Measurements from ENCODE around the gene UBE2G2. TPM values are rescaled to one million over a fixed set of nuclear protein-coding genes. Genes with fewer than 3 reads are reported as not detected.
A peak's percentile ranks its signal among the peaks of the same experiment; 100 is the strongest.

The UBE2G2 gene
- polyA plus RNA-seq, 1 donor (not counting 4 experiments of a cell fraction or from before 2014, with no cell fraction given): 106 TPM

DNA sequence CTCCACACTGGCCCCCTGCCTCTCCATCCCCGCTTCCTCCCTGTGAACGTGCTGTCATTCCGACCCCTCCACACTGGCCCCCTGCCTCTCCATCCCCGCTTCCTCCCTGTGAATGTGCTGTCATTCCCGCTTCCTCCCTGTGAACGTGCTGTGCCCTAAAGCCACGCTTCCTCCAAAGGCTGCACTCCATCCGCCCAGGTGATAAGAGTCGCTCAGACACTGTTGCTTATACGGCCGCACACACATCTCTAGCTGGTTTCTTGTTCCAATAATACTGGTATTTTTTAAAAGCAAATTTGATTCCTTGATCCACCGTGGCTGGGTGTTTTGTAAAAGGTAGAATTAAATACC, 51.0 kb downstream of the UBE2G2 start:
- peaks cover 13% of the 10 kb centered on the region for H3K79me2 ChIP-seq (ENCODE audit: control insufficient read depth, insufficient read depth, low read length)
- TF ChIP-seq EZH2 (IDR thresholded peaks at IDR 0.05; ENCODE audit: low read length): no peak
- TF ChIP-seq, protein P1, sequence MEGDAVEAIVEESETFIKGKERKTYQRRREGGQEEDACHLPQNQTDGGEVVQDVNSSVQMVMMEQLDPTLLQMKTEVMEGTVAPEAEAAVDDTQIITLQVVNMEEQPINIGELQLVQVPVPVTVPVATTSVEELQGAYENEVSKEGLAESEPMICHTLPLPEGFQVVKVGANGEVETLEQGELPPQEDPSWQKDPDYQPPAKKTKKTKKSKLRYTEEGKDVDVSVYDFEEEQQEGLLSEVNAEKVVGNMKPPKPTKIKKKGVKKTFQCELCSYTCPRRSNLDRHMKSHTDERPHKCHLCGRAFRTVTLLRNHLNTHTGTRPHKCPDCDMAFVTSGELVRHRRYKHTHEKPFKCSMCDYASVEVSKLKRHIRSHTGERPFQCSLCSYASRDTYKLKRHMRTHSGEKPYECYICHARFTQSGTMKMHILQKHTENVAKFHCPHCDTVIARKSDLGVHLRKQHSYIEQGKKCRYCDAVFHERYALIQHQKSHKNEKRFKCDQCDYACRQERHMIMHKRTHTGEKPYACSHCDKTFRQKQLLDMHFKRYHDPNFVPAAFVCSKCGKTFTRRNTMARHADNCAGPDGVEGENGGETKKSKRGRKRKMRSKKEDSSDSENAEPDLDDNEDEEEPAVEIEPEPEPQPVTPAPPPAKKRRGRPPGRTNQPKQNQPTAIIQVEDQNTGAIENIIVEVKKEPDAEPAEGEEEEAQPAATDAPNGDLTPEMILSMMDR (optimal IDR thresholded peaks at IDR 0.05 in 1 of 3, IDR thresholded peaks at IDR 0.05 in 1 of 3, conservative IDR thresholded peaks at IDR 0.05 in 1 of 3; ENCODE audit: extremely low read depth in 1 of 3, insufficient read depth in 2 of 3, low read length in 3 of 3): no peak
- DNase-seq (ENCODE audit: low read depth, low spot score): no peak
- no peaks in the 10 kb centered on the region for H4K20me1 ChIP-seq (ENCODE audit: control insufficient read depth, extremely low read depth, insufficient read depth, low read length)
- H3K9me3 ChIP-seq (ENCODE audit: control insufficient read depth, low read depth, low read length): no peaks in the 10 kb centered on the region
- H3K4me1 ChIP-seq (ENCODE audit: control insufficient read depth, extremely low read depth, insufficient read depth, low read length): peaks cover 53% of the 10 kb centered on the region
- peak; percentile 69 for FAIRE-seq
- H3K4me3 ChIP-seq (ENCODE audit: control insufficient read depth in 2 of 3, extremely low read depth in 1 of 3, insufficient read depth in 2 of 3, low read depth in 1 of 3, low read length in 3 of 3): peak overlapping the region in 2 of 3 experiments; percentile 47 to 51
- peak overlapping the region; percentile 8 for H2AFZ ChIP-seq (ENCODE audit: control insufficient read depth, low read length)
- H3K27me3 ChIP-seq (ENCODE audit: control insufficient read depth, extremely low read depth, insufficient read depth, low read length): no peaks in the 10 kb centered on the region
- H3K9me1 ChIP-seq (ENCODE audit: control insufficient read depth, extremely low read depth, insufficient read depth, low read length): no peaks in the 10 kb centered on the region
- peak overlapping the region; percentile 89 for H3K4me2 ChIP-seq (ENCODE audit: control insufficient read depth, extremely low read depth, insufficient read depth, low read depth, low read length)
- H3K9ac ChIP-seq (ENCODE audit: control insufficient read depth, extremely low read depth, insufficient read depth, low read length): peak overlapping the region; percentile 63
- peak overlapping the region; percentile 33 for H3K27ac ChIP-seq (ENCODE audit: control insufficient read depth, insufficient read depth, low read length)
- dilution Hi-C loops (cut with MboI; ENCODE audit: extremely low pct_ligation_motif_present, low sequenced_read_pairs): no loop called here
- no peaks in the 10 kb centered on the region for H3K36me3 ChIP-seq (ENCODE audit: control insufficient read depth in 2 of 2, extremely low read depth in 1 of 2, insufficient read depth in 2 of 2, low read length in 2 of 2)

DNA sequence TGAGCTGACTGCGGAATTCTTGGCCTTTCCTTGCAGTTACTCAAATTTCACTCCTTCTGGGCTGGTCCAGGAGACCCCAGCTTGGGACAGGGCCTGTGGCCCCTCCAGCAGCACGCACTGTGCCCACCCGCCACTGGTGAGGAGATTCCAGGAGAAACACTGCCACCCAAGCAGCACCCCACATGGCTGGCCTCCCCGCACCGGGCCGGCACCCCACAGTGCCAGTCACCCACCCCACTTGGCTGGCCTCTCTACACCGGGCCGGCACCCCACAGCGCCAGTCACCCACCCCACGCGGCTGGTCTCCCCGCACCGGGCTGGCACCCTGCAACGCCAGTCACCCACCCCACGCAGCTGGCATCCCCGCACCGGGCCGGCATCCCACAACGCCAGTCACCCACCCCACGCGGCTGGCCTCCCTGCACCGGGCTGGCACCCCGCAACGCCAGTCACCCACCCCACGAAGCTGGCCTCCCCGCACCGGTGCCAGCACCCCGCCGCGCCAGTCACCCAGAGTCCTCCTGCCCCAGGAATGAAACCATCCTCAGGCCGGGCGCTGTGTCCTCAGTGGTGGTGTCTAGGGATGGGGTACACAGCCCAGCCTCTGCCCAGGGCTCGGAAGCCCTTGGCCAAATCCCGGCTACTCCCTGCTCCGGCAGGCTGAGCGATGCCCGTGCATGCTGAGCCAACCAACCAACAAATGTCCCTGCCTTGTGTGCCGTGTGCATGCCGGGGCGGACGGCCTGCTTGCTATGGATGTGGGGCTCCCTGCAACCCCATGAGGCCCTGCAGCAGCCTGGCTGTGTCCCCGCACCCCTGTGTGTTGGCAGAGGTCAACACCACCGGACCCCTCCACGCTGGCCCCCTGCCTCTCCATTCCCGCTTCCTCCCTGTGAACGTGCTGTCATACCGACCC, 51.6 kb downstream of the UBE2G2 start:
- peak overlapping the region; percentile 33 to 56 (median 51) for H3K4me3 ChIP-seq (ENCODE audit: control insufficient read depth in 2 of 3, extremely low read depth in 1 of 3, insufficient read depth in 2 of 3, low read depth in 1 of 3, low read length in 3 of 3)
- TF ChIP-seq EZH2 (IDR thresholded peaks at IDR 0.05; ENCODE audit: low read length): no peak
- TF ChIP-seq, protein P1 (optimal IDR thresholded peaks at IDR 0.05 in 1 of 3, IDR thresholded peaks at IDR 0.05 in 1 of 3, conservative IDR thresholded peaks at IDR 0.05 in 1 of 3; ENCODE audit: extremely low read depth in 1 of 3, insufficient read depth in 2 of 3, low read length in 3 of 3): no peak
- H3K27me3 ChIP-seq (ENCODE audit: control insufficient read depth, extremely low read depth, insufficient read depth, low read length): no peaks in the 10 kb centered on the region
- H3K9ac ChIP-seq (ENCODE audit: control insufficient read depth, extremely low read depth, insufficient read depth, low read length): peak overlapping the region; percentile 63
- no peaks in the 10 kb centered on the region for H4K20me1 ChIP-seq (ENCODE audit: control insufficient read depth, extremely low read depth, insufficient read depth, low read length)
- H3K79me2 ChIP-seq (ENCODE audit: control insufficient read depth, insufficient read depth, low read length): peaks cover 13% of the 10 kb centered on the region
- H3K36me3 ChIP-seq (ENCODE audit: control insufficient read depth in 2 of 2, extremely low read depth in 1 of 2, insufficient read depth in 2 of 2, low read length in 2 of 2): no peaks in the 10 kb centered on the region
- H3K4me1 ChIP-seq (ENCODE audit: control insufficient read depth, extremely low read depth, insufficient read depth, low read length): peaks cover 53% of the 10 kb centered on the region
- peak overlapping the region; percentile 58 for H3K27ac ChIP-seq (ENCODE audit: control insufficient read depth, insufficient read depth, low read length)
- DNase-seq (ENCODE audit: low read depth, low spot score) (no peak), FAIRE-seq (no peak)
- dilution Hi-C loops (cut with MboI; ENCODE audit: extremely low pct_ligation_motif_present, low sequenced_read_pairs): loop anchor here (25.0 kb wide), 1 partner anchor 263 kb away; no protein-coding TSS in a partner anchor
- no peaks in the 10 kb centered on the region for H3K9me1 ChIP-seq (ENCODE audit: control insufficient read depth, extremely low read depth, insufficient read depth, low read length)
- H2AFZ ChIP-seq (ENCODE audit: control insufficient read depth, low read length): peak overlapping the region; percentile 8
- H3K4me2 ChIP-seq (ENCODE audit: control insufficient read depth, extremely low read depth, insufficient read depth, low read depth, low read length): peak overlapping the region; percentile 89
- no peaks in the 10 kb centered on the region for H3K9me3 ChIP-seq (ENCODE audit: control insufficient read depth, low read depth, low read length)
